SKM-1 treated with dmso at 0.1 percent for 144 hours (cell line): ENCODE results near the gene CDH8.

ENCODE experiments used
- DNase-seq: peaks from one replicate; lab custom pipeline; 2025; ENCODE audit not compliant: unreplicated experiment; lab: John Stamatoyannopoulos, UW

The CDH8 gene

GRCh38 chr16:62033065-62033464 is 3.2 kb downstream of the CDH8 start:
- no peak for DNase-seq

DNA sequence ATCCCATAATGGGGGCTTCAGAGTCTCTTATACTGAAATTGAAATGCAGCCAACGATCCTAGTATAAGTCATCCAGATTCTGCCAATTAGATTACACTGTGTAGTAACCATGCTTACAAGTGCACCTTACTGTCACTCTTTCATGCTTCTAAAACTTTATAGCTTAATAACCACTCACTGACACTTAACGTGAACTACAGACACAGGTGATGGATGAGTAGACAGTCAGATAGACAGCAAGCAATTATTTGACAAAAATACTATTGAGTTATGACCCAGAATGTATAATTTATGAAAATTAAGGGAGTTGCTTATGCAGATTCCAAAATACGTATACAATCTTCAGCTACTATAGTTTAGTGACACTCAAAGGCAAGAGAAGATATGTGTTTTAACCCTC is 6.3 kb downstream of the CDH8 start:
- DNase-seq: no peak

DNA sequence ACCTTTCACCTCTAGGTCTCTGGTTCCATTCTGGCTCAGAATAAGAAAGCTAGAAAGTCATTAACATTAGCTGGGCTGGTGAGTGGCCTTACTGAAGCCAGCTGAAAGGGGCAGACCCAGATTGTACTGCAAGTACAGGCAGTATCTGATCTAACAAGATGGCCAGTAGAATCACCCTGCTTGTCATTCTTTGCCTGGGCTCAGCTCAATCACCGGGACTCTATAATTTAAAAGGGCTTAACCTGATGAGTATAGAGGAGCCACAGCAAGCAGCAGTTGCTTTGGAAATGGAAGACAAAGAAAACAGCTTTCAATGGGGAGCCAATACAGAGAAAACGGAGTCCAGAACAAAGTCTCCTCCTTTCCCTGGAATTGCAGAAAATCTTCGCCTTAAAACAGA is 13.6 kb downstream of the CDH8 start:
- DNase-seq: no peak

DNA sequence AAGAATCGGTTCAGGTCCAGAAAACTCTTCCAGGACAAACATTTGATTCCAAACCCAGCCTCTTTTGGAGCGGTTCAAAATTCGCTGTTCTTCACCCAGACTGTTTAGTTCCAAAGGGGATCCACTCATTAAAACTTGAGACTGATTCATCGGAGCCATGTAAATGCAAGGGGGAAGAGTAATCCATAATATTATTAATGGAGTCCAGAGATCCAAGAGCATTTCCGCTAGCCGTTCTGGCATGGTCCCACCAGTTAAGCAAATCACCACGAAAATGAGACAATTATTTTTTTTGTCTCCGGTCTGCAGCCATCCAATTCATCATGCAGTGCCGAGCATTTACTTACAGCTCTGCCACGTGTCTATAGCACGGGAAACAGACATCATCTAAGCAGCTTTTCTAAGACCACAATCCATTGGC is 15.1 kb downstream of the CDH8 start:
- no peak for DNase-seq

DNA sequence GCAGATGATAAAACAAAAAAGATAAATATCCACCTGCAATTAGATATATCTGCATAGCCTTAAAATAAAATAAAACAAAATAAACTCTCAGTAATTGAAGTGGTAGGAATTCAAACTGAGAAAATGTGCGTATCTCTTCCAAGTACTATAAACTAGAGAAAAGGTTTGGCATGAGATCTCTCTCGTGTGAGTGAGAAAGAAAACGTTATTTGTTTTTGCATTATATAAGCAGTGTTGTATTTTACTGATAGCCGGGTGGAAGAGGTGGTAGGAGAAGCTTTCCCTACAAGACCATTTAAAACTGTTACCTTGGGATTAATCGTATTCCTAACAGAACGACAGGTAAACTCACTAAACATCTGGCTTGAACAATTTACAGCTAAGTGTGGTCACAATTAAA is 15.6 kb downstream of the CDH8 start:
- DNase-seq: no peak

DNA sequence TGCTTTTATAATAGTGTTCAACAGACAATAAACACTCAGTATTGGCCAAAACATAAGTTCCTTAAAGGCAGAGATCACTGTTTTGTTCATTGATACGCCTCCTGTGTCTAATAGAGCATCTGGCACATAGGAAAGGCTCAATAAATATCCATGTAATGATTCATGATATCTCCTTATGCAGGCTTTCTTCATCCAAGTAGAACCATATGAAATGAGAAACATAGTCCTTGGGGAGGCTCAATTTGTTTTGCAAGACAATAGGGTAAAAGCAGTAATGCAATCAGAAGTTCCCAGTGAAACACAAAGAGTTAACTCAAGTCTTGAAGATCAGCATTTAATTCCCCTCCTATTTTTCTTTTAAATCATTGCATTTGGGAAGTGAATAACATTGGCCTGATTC is 16.4 kb downstream of the CDH8 start:
- no peak for DNase-seq

- no peak for DNase-seq
Measured at GRCh38 chr16:62018301-62019060, 17.8 kb downstream of the CDH8 start.

GRCh38 chr16:62014319-62014923 is 21.8 kb downstream of the CDH8 start:
- DNase-seq: no peak

DNA sequence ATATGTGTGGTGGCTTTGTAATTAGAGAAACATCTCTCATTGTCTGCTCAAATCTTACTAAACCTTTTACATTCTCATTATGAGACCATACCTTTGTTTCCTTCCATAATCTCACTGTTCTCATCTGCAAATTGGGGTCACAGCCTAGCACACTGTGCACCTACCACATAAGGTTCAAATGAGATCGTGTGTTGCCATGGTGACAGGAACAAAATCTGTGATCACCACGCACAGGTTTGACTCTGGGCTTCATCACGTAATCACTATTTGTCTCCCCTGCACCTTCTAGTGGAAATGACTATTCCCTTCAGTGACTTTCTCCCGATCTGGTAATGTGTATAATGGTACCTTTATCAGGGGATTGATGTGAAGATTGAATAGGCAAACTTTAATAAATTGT is 26.1 kb downstream of the CDH8 start:
- no peak for DNase-seq

DNA sequence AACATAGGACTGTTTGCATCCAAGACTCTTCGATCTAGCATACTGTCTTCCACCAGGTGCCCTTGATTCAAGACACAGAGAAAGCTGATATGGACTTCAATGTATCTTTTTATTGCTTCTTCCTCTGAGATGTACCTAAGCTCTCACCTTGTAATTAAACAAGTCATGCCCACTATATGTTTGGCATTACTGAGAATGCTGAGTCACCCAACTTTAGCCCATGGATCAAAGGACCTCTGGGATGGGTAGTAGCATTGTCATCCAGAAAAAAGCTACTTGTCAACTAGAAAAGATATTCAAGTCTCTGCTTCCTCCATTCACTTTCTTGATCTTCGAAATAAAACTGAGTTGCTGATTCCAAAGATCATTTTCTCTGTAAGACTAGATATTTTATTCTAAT is 37.8 kb downstream of the CDH8 start:
- no peak for DNase-seq

DNA sequence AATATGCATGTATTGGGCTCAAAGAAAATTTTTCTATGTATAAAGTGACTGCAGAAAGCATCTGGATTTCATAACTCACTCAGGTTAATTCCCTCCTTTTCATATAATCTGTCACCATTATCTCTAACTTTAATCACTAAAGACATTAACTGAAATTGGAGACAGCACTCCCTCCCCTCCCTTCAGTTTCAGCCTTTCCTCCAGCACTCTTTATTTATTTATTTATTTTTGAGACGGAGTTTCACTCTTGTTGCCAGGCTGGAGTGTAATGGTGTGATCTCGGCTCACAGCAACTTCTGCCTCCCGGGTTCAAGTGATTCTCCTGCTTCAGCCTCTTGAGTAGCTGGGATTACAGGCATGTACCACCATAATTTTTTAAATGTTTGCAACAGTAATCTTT is 43.1 kb downstream of the CDH8 start:
- no peak for DNase-seq

DNA sequence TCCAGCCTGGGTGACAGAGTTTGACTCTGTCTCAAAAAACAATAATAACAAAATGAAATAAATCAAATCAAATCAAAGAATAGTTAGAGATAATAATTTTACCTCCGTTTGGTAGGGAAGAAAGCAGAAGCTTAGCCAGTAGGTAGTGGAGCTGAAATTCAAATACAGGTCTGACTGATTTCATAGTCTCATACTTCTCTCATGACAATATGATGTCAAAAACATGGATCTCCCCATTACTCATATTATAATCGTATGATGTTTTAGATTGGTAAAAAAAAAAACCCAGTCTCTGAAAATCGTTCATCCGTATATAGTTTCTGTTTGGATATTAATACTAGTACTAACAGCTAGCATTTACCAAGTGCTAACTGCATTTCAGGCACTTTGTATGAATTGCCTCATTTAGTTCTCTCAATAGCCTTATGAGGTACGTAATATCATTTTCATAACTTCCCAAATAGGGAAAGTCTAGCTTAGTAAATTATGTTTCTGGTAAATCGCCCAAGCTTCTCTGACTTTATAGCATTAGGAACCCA is 48.7 kb downstream of the CDH8 start:
- DNase-seq: no peak

GRCh38 chr16:61969077-61969382 is 67.2 kb downstream of the CDH8 start:
- no peak for DNase-seq

DNA sequence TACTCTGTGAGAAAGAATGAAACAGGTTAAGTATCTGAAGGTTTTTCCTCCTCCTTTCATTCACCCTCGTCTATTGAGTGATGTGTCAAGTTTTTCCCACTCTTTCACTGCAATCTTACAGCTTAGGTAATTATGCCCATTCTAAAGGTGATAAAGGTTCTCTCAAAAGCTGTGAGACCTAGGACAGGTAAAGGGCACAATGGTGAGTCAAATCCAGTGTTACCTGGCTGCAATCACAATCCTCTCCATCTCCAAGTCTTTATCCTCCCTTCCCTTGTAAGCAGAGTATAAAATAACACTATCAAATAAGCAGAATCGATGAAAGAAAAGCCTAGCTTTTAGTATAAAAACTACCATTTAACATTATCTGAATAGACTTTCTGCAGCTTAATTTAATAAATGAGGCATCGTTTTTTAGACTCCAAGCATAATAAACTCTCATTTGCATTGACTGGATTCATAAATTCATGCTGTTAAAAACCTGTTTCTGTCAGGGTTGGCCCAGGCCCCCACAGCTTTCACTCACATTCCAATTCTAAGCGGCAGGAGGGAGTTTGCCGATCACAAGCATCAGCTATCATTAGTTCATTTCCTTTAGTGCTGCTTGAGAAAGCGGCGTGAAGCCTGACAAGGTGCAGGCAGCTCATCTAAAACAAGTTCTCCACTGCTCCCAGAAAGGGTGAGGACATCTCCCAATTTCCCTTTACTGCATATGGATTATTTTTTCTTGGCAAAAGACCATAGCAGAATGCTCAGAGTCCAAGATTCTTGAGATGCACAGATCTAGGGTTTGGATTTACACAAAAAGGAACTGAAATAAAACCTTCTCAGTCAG is 67.8 kb downstream of the CDH8 start:
- DNase-seq: no peak

DNA sequence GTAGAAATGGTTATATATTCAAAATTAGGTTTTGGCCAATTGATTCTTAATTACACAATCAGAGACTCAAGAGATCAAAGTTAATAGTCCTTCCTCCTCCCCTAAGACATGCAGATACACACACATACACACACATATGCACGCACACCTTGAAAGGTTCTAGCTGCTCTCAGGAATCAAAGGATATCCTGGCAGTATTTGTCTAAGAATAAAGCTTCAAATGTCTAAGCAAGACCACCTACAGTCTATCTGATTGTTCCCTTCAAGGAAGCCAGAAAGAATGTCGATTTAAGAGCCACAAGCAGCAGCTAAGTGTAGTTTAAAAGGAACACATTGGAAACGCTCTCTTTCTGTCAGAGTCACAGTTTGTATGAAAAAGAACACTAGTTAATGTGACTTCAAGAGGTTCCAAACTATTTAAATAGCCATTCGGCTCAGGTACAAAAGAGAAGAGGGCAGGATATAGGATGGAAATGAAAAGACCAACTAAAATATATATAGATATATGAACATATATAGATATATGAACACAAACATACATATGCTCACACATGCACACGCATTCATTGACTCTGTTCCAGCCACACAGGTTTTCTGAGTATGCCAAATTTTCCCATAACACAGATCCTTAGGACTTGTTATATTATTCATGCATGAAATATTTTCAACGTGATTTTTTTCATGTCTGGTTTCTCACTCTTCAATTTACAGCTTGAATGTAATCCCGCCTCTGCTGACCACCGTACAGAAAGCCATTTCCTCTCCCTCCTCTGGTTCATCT is 79.0 kb downstream of the CDH8 start:
- no peak for DNase-seq

DNA sequence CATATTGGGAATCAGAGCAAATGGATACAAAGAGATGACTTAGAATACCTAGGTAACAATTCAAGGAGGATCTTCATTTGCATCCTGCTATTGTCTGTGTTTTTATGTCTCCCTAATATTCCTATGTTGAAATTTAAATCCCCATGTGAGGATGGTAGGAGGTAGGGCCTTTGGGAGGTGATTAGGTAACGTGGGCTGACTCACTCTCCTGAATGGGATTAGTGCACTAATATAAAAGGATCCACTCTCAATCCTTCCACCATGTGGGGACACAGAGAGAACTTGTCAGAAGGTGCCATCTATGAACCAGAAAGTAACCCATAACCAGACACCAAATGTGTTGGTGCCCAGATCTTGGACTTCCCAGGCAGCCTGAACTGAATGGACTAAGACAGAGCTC is 83.4 kb downstream of the CDH8 start:
- DNase-seq: no peak

- no peak for DNase-seq
Measured at GRCh38 chr16:61948414-61948813, 87.8 kb downstream of the CDH8 start.

GRCh38 chr16:61946019-61946418 is 90.2 kb downstream of the CDH8 start:
- DNase-seq: no peak

- no peak for DNase-seq
Measured at GRCh38 chr16:61945511-61945910, 90.7 kb downstream of the CDH8 start.

DNA sequence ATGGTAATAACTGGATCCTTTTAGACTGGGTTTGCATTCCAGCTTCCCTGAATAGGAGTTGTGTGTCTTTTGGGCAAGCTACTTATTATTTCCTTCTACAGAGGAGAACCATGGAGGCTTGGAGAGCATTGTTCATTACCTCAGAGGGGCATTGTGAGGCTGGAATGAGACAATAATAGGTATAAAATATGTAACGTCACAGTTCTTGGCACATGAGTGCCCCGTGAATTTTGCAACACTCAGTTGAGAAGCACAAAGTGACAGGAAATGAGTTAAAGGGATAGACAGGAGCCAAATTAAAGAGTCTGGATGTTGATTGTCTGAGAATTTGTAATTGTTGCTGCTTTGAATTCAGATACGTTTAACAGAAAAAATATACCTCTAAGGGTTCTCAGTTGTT is 92.2 kb downstream of the CDH8 start:
- no peak for DNase-seq

DNA sequence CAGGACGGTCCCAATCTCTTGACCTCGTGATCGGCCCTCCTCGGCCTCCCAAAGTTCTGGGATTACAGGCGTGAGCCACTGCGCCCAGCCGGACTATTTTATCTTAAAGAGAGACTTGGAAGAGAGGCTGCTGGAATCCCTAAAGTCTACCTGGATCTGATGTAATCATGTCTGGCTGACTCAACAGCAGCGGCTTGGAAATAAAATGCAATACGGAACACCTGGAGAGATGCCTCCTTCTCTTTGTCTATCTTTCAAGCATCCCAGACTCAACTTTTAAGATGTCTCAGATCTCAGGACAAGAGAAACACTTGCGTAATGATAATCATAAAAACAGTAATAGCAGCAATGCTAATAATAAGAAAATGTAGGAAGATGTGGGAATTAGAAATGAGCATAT is 95.6 kb downstream of the CDH8 start:
- no peak for DNase-seq
